Measurements from ENCODE around the gene SPINK2.

The SPINK2 gene

GRCh38 chr4:56772134-56772533 lies 49.4 kb downstream of the SPINK2 start:
- ATAC-seq = no peak
- H3K4me3 Mint-ChIP-seq = no peak overlapping the region

DNA sequence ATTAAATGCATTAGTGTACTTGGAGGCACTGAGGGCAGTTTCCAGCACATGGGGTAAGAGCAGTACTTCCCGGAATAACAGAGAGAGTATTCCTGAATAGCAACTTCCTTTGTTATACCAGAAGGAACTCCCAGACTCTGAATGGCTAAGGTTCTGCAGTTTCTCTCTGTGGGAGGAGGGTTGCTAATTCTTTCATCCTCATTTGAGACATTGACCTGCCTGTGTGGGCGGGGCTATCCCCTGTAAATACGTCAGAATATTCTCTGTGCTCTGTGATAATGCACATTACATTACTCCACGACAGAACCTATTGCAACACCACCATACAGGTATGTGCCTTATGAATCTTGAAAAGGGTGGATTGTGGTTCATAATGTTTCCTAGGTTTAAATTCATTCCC lies 52.7 kb downstream of the SPINK2 start:
- H3K9me3 Mint-ChIP-seq = no peaks in the 10 kb centered on the region
- ATAC-seq (peak; percentile 64), DNase-seq (ENCODE audit: low spot score in 2 of 2) (no peak)
- no peaks in the 10 kb centered on the region for H3K36me3 Mint-ChIP-seq
- H3K27ac Mint-ChIP-seq = no peak overlapping the region
- peaks cover 7% of the 10 kb centered on the region for H3K4me1 Mint-ChIP-seq
- no peak overlapping the region for H3K4me3 Mint-ChIP-seq

More at GRCh38 chr4:56772134-56772533, 49.4 kb downstream of the SPINK2 start:
- DNase-seq (ENCODE audit: low spot score in 2 of 2) = no peak
- Mint-ChIP-seq H3K4me1 (peaks cover 7% of the 10 kb centered on the region), H3K36me3 (no peaks in the 10 kb centered on the region), H3K9me3 (no peaks in the 10 kb centered on the region), H3K27ac (no peak overlapping the region)

DNA sequence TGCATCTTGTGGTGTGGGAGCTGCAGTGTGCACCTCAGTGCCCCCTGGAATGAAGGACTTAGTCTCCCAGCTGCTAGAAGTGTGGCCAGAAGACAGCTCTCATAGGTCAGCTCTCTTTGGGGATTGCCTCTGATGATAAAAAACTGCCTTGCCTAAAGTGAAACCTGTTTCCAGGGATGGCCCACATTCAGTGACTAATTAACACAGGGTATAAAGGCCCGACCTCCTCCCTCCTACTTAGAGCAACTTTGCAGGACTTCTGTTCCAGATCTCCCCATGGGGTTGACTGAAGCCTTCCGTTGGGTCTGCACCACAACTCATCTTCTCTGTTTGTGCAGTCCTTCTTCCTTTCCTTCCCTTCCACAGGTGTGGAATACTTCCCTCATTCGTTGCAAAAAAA lies 53.2 kb downstream of the SPINK2 start:
- Mint-ChIP-seq H3K9me3 (no peaks in the 10 kb centered on the region), H3K4me1 (peaks cover 7% of the 10 kb centered on the region), H3K27ac (no peak overlapping the region), H3K4me3 (no peak overlapping the region), H3K36me3 (no peaks in the 10 kb centered on the region)
- ATAC-seq = peak; percentile 68
- no peak for DNase-seq (ENCODE audit: low spot score in 2 of 2)

GRCh38 chr4:56767567-56767966 lies 53.9 kb downstream of the SPINK2 start:
- Mint-ChIP-seq H3K36me3 (no peaks in the 10 kb centered on the region), H3K27ac (no peak overlapping the region), H3K4me1 (peaks cover 10% of the 10 kb centered on the region), H3K9me3 (no peaks in the 10 kb centered on the region), H3K4me3 (no peak overlapping the region)
- ATAC-seq (no peak), DNase-seq (ENCODE audit: low spot score in 2 of 2) (no peak)

- Mint-ChIP-seq H3K36me3 (no peaks in the 10 kb centered on the region), H3K9me3 (no peaks in the 10 kb centered on the region), H3K4me1 (peaks cover 17% of the 10 kb centered on the region), H3K4me3 (no peak overlapping the region), H3K27ac (no peak overlapping the region)
- ATAC-seq = no peak
- DNase-seq (ENCODE audit: low spot score in 2 of 2) = no peak
These were observed 56.7 kb downstream of the SPINK2 start for GRCh38 chr4:56764775-56765174.

DNA sequence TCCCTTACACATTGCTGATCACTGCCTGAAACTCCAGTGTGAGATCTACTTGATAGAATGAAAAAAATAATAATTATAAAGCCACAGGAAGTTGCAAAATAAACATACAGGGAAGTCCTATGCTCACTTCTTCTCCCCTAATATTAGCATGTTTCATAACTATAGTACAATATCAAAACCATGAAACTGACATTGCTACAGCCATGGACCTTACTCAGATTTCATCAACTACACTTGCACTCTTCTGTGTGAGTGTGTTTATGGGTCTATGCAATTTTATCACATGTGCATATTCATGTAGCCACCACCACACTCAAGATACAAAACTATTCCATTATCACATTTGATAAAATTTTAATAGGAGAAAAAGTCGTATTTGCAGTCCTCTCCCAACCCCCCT lies 57.3 kb downstream of the SPINK2 start:
- peaks cover 17% of the 10 kb centered on the region for H3K4me1 Mint-ChIP-seq
- DNase-seq (ENCODE audit: low spot score in 2 of 2) = no peak

DNA sequence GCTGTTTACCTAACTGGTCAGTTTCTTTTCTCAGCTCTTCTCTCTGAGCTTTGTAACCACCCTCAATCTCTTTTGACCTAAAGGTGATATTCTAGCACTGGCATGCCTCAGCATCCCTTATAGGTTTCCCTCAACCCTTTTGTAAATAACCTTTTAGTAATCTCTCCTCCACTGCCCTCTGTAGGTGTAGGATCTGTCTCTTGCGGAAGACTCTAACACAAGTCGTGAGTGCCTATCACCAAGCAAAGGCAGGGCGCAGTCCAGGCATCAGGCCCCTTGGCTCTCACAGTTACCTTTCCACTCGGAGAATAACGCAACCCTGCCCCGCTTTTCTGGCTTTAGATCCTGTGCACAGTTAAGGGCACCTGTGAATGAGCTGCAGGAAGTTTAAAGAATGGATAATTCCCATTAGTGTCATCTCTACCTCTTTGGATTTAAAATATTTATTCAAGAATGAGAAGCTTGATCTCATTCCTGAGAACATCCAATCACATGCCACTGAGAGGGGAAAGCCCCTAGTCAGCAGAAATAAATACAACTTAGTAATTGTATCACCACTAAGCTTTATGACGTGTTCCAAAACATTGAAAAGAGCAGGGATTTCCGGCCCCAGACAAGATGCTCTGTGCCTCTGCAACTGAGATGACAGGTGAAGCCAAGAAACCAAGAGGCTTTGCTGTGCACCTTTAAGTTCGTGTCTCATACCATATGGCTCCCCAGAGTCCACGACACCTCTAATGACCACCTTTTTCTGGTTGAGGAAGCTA lies 58.8 kb downstream of the SPINK2 start:
- Mint-ChIP-seq H3K4me1 (peaks cover 21% of the 10 kb centered on the region), H3K36me3 (no peaks in the 10 kb centered on the region), H3K9me3 (no peaks in the 10 kb centered on the region), H3K4me3 (no peak overlapping the region), H3K27ac (peak overlapping the region; percentile 76)
- ATAC-seq (peak; percentile 87), DNase-seq (ENCODE audit: low spot score in 2 of 2) (peak in 1 of 2 donors; percentile 53)

More for the DNA sequence above, 57.3 kb downstream of the SPINK2 start:
- H3K4me3 Mint-ChIP-seq = no peak overlapping the region
- H3K36me3 Mint-ChIP-seq = no peaks in the 10 kb centered on the region
- ATAC-seq = no peak
- no peaks in the 10 kb centered on the region for H3K9me3 Mint-ChIP-seq
- H3K27ac Mint-ChIP-seq = no peak overlapping the region

GRCh38 chr4:56760183-56760582 lies 61.3 kb downstream of the SPINK2 start:
- H3K4me1 Mint-ChIP-seq = peaks cover 33% of the 10 kb centered on the region
- no peaks in the 10 kb centered on the region for H3K36me3 Mint-ChIP-seq
- H3K27ac Mint-ChIP-seq = no peak overlapping the region
- no peak overlapping the region for H3K4me3 Mint-ChIP-seq
- DNase-seq (ENCODE audit: low spot score in 2 of 2) = no peak
- H3K9me3 Mint-ChIP-seq = no peaks in the 10 kb centered on the region
- no peak for ATAC-seq
